ENCODE data around the gene NARS2. TPM values are rescaled to one million over a fixed set of nuclear protein-coding genes. Genes with fewer than 3 reads are reported as not detected.

NARS2 gene
- total and polyA plus RNA-seq, 9 of the 15 experiments (the other 6 are each of a cell fraction or from before 2014, with no cell fraction given) = 26.8 to 48.0 (median 34.2) TPM

GRCh38 chr11:78562398-78562797 is 12.3 kb downstream of the NARS2 start:
- Histone ChIP-seq H3K9me3 (replicated peaks; ENCODE audit: control insufficient read depth, insufficient read depth, low read depth, low read length) (no peaks in the 10 kb centered on the region), H3K27me3 (ENCODE audit: control insufficient read depth in 2 of 2, insufficient read depth in 2 of 2, low read length in 2 of 2) (no peaks in the 10 kb centered on the region), H3K9me1 (ENCODE audit: control insufficient read depth, insufficient read depth, low read length) (no peaks in the 10 kb centered on the region), H3K9ac (ENCODE audit: insufficient read depth in 1 of 2, low read depth in 2 of 2, low read length in 2 of 2) (peak overlapping the region in 1 of 2 experiments; percentile 29; a peak in 1 of 4 replicates), H3K4me1 (replicated peaks in 1 of 2; ENCODE audit: control insufficient read depth in 2 of 2, insufficient read depth in 2 of 2, low read length in 2 of 2) (peaks cover 0 to 3% of the 10 kb centered on the region in 2 experiments; a peak in 1 of 5 replicates), H3K4me3 (no peak overlapping the region), H3K27ac (ENCODE audit: extremely low read depth, low read depth, low read length) (no peak overlapping the region), H3K36me3 (ENCODE audit: control insufficient read depth, insufficient read depth, low read length) (peaks cover 72% of the 10 kb centered on the region), H3K79me2 (ENCODE audit: control insufficient read depth, insufficient read depth, low read length) (peaks cover 45% of the 10 kb centered on the region), H4K20me1 (replicated peaks; ENCODE audit: control insufficient read depth, insufficient read depth, low read length) (no peaks in the 10 kb centered on the region), H2AFZ (ENCODE audit: low read depth, low read length) (no peak overlapping the region), H3K4me2 (ENCODE audit: insufficient read depth, low read length) (no peak overlapping the region)
- 75% methylated on average over 3 of the region's 3 CpGs for WGBS (ENCODE audit: insufficient coverage, low coverage, missing lambda C conversion rate)
- BruUV-seq (replicated peaks) = no TSS peak
- FAIRE-seq = no peak
- intact Hi-C loops (cut with micrococcal nuclease) (loop anchor here (5.0 to 10.0 kb wide), 3 partner anchors 268 to 548 kb away; no protein-coding TSS in a partner anchor), in situ Hi-C loops (cut with MboI) (loop anchor here (5.0 kb wide), 1 partner anchor 340 kb away; no protein-coding TSS in a partner anchor)
- no peak for ATAC-seq
- no peak for DNase-seq (ENCODE audit: extremely low read depth in 1 of 4, low spot score in 3 of 4)
- CTCF ChIA-PET (ENCODE audit: low intra/inter-chr PET ratio) = interaction anchor here (3.7 kb wide), 1 partner anchor 334 kb away, joined by 30 read pairs; no protein-coding TSS in a partner anchor
- POLR2A ChIA-PET = interaction anchor here (0.9 kb wide), 1 partner anchor 13 kb away, joined by 3 read pairs; no protein-coding TSS in a partner anchor
- TF ChIP-seq RBM22 (IDR thresholded peaks at IDR 0.05; ENCODE audit: low read depth, low read length, poor library complexity, severe bottlenecking) (no peak), FOSL1 (tag; conservative IDR thresholded peaks at IDR 0.05) (0 out of 2 replicates have a peak, but pooled peaks have one; percentile 23)

GRCh38 chr11:78560826-78561484 is 13.7 kb downstream of the NARS2 start:
- H3K4me3 ChIP-seq = no peak overlapping the region
- FAIRE-seq = no peak
- ChIA-PET POLR2A (no interaction called here), CTCF (ENCODE audit: low intra/inter-chr PET ratio) (no interaction called here)
- H3K9me1 ChIP-seq (ENCODE audit: control insufficient read depth, insufficient read depth, low read length) = no peaks in the 10 kb centered on the region
- intact Hi-C loops (cut with micrococcal nuclease) = loop anchor here (5.0 to 10.0 kb wide), 3 partner anchors 266 to 546 kb away; no protein-coding TSS in a partner anchor
- H3K27me3 ChIP-seq (ENCODE audit: control insufficient read depth in 2 of 2, insufficient read depth in 2 of 2, low read length in 2 of 2) = no peaks in the 10 kb centered on the region
- DNase-seq (ENCODE audit: extremely low read depth in 1 of 4, low spot score in 3 of 4) = no peak
- peaks cover 72% of the 10 kb centered on the region for H3K36me3 ChIP-seq (ENCODE audit: control insufficient read depth, insufficient read depth, low read length)
- ATAC-seq = no peak
- in situ Hi-C loops (cut with MboI) = loop anchor here (5.0 kb wide), 1 partner anchor 339 kb away; no protein-coding TSS in a partner anchor
- H3K79me2 ChIP-seq (ENCODE audit: control insufficient read depth, insufficient read depth, low read length) = peaks cover 45% of the 10 kb centered on the region
- BruUV-seq (replicated peaks) = no TSS peak
- H4K20me1 ChIP-seq (replicated peaks; ENCODE audit: control insufficient read depth, insufficient read depth, low read length) = no peaks in the 10 kb centered on the region
- H2AFZ ChIP-seq (ENCODE audit: low read depth, low read length) = no peak overlapping the region
- H3K9ac ChIP-seq (ENCODE audit: insufficient read depth in 1 of 2, low read depth in 2 of 2, low read length in 2 of 2) = no peak overlapping the region
- 75% methylated on average over 8 of the region's 8 CpGs for WGBS (ENCODE audit: insufficient coverage, low coverage, missing lambda C conversion rate)
- H3K27ac ChIP-seq (ENCODE audit: extremely low read depth, low read depth, low read length) = no peak overlapping the region
- no peaks in the 10 kb centered on the region for H3K9me3 ChIP-seq (replicated peaks; ENCODE audit: control insufficient read depth, insufficient read depth, low read depth, low read length)
- H3K4me1 ChIP-seq (replicated peaks in 1 of 2; ENCODE audit: control insufficient read depth in 2 of 2, insufficient read depth in 2 of 2, low read length in 2 of 2) = peaks cover 0 to 3% of the 10 kb centered on the region in 2 experiments; a peak in 1 of 5 replicates
- no peak overlapping the region for H3K4me2 ChIP-seq (ENCODE audit: insufficient read depth, low read length)
- TF ChIP-seq ATF1 (CRISPR knock-in tag; IDR thresholded peaks at IDR 0.05) (no peak), ATF1 (tag; IDR thresholded peaks at IDR 0.05) (no peak), ZFP30 (CRISPR knock-in tag; IDR thresholded peaks at IDR 0.05; ENCODE audit: borderline replicate concordance) (no peak), CREB3L1 (IDR thresholded peaks at IDR 0.05; ENCODE audit: borderline replicate concordance, low read depth) (no peak), SMAD3 (CRISPR knock-in tag; conservative IDR thresholded peaks at IDR 0.05) (no peak), ZNF830 (CRISPR knock-in tag; IDR thresholded peaks at IDR 0.05) (no peak), ZNF41 (CRISPR knock-in tag; conservative IDR thresholded peaks at IDR 0.05) (no peak), PHF21A (IDR thresholded peaks at IDR 0.05; ENCODE audit: borderline replicate concordance, low read depth) (no peak), ZNF436 (CRISPR knock-in tag; IDR thresholded peaks at IDR 0.05) (no peak), HNRNPUL1 (IDR thresholded peaks at IDR 0.05; ENCODE audit: low read length) (no peak)

All from K562 (cell line).